Thoracic aorta (tissue), 2 donors: ENCODE results near the gene IGSF21. TPM values are rescaled to one million over a fixed set of nuclear protein-coding genes. Genes with fewer than 3 reads are reported as not detected.

ENCODE experiments used
- ATAC-seq: fragments of 150-250 bp; one replicate; pipeline ENCODE4 v1.8.0; 2017; ENCODE audit warnings: low read depth; ENCODE audit not compliant: insufficient number of reproducible peaks, low FRiP score
- DNase-seq: peaks from one replicate; pipeline ENCODE4 v3.0.0-alpha.2; 2020; ENCODE audit warnings: low spot score
- H3K27ac ChIP-seq, 2 donors: fragments of 200-600 bp; sonication (generic); 1 replicate in 1 of 2; 2 replicates in 1 of 2; pipeline ENCODE4 v1.5.1; 2016; ENCODE audit warnings: mild to moderate bottlenecking in 2 of 2, moderate library complexity in 2 of 2
- H3K27me3 ChIP-seq: fragments of 200-600 bp; sonication (generic); replicated peaks from 2 replicates; pipeline ENCODE4 v1.6.0; 2016; ENCODE audit warnings: mild to moderate bottlenecking; ENCODE audit not compliant: insufficient read depth
- H3K36me3 ChIP-seq: fragments of 200-600 bp; sonication (generic); one replicate; pipeline ENCODE4 v1.5.1; 2016
- H3K4me1 ChIP-seq, 2 donors: fragments of 200-600 bp; sonication (generic); 1 replicate in 1 of 2; 2 replicates in 1 of 2; pipeline versions ENCODE4 v1.5.1 to v1.6.0; 2016; ENCODE audit warnings: low read depth in 2 of 2, mild to moderate bottlenecking in 1 of 2; ENCODE audit not compliant: control insufficient read depth in 1 of 2
- H3K4me3 ChIP-seq: fragments of 200-600 bp; sonication (generic); 2 replicates; pipeline ENCODE4 v1.5.1; 2016; ENCODE audit warnings: mild to moderate bottlenecking
- H3K9me3 ChIP-seq: fragments of 200-600 bp; sonication (generic); 2 replicates; pipeline ENCODE4 v1.5.1; 2016
- CTCF ChIP-seq: fragments of 200-600 bp; sonication (generic); IDR thresholded peaks from one replicate; pipeline ENCODE4 v1.5.1; 2019; ENCODE audit warnings: antibody characterized with exemption
- total RNA-seq, 2 donors: library from RNA; depleted of rRNA; stranded (reverse); fragments of >200 nt; gene quantifications; one replicate each; pipeline versions ENCODE4 v1.1.0 to v1.2.3, GENCODE V29; 2016

Gene IGSF21
- total RNA-seq, 2 donors from 2014 or later, result 5.0 to 10.9 TPM

- Histone ChIP-seq H3K4me3 (no peak overlapping the region), H3K27ac (no peak overlapping the region), H3K4me1 (no peaks in the 10 kb centered on the region), H3K27me3 (no peaks in the 10 kb centered on the region), H3K9me3 (no peaks in the 10 kb centered on the region), H3K36me3 (no peaks in the 10 kb centered on the region)
- ATAC-seq, result no peak
- DNase-seq, result no peak
- TF ChIP-seq CTCF, result no peak
Observed at GRCh38 chr1:18124977-18125376, 17.4 kb downstream of the IGSF21 start.

- Histone ChIP-seq H3K9me3 (no peaks in the 10 kb centered on the region), H3K27ac (no peak overlapping the region), H3K36me3 (no peaks in the 10 kb centered on the region), H3K4me3 (no peak overlapping the region), H3K27me3 (no peaks in the 10 kb centered on the region), H3K4me1 (no peaks in the 10 kb centered on the region)
- DNase-seq, result no peak
- TF ChIP-seq CTCF, result no peak
- no peak for ATAC-seq
Observed at GRCh38 chr1:18126616-18127015, 19.0 kb downstream of the IGSF21 start.

GRCh38 chr1:18128298-18128697, 20.7 kb downstream of the IGSF21 start:
- Histone ChIP-seq H3K4me1 (no peaks in the 10 kb centered on the region), H3K4me3 (no peak overlapping the region), H3K36me3 (no peaks in the 10 kb centered on the region), H3K9me3 (no peaks in the 10 kb centered on the region), H3K27me3 (no peaks in the 10 kb centered on the region), H3K27ac (no peak overlapping the region)
- ATAC-seq (no peak), DNase-seq (no peak)
- no peak for TF ChIP-seq CTCF

- Histone ChIP-seq H3K27ac (no peak overlapping the region), H3K9me3 (no peaks in the 10 kb centered on the region), H3K4me3 (no peak overlapping the region), H3K36me3 (no peaks in the 10 kb centered on the region), H3K4me1 (no peaks in the 10 kb centered on the region), H3K27me3 (no peaks in the 10 kb centered on the region)
- no peak for DNase-seq
- no peak for TF ChIP-seq CTCF
- no peak for ATAC-seq
Observed at GRCh38 chr1:18130356-18130755, 22.8 kb downstream of the IGSF21 start.

GRCh38 chr1:18132022-18132710, 24.6 kb downstream of the IGSF21 start:
- ATAC-seq (no peak), DNase-seq (no peak)
- H3K36me3 ChIP-seq, result no peaks in the 10 kb centered on the region
- H3K9me3 ChIP-seq, result no peaks in the 10 kb centered on the region
- TF ChIP-seq CTCF, result no peak
- H3K4me3 ChIP-seq, result no peak overlapping the region
- no peaks in the 10 kb centered on the region for H3K27me3 ChIP-seq
- H3K4me1 ChIP-seq, result no peaks in the 10 kb centered on the region
- no peak overlapping the region for H3K27ac ChIP-seq
